T-helper 17 cell (primary cell): ENCODE measurements around the gene RNGTT. TPM values are rescaled to one million over a fixed set of nuclear protein-coding genes. Genes with fewer than 3 reads are reported as not detected.
A peak's percentile ranks its signal among the peaks of the same experiment; 100 is the strongest.

ENCODE experiments used
- ATAC-seq: fragments of 150-1000 bp; cut with Tn5 transposase; 2 replicates; pipeline ENCODE4 v1.10.0; 2021; ENCODE audit warnings: mild to moderate bottlenecking, moderate library complexity
- DNase-seq, 3 donors: peaks; one replicate each; pipeline versions ENCODE4 v3.0.0 to v3.0.0-alpha.2; 2020 to 2021
- H3K9me3 ChIP-seq: one replicate; pipeline ENCODE4 v1.7.0; 2013; ENCODE audit warnings: low read length, mild to moderate bottlenecking; ENCODE audit not compliant: control insufficient read depth, poor library complexity, severe bottlenecking
- H3K27ac Mint-ChIP-seq: one replicate; pipeline ENCODE4 v1.8.0; 2022; ENCODE audit warnings: mild to moderate bottlenecking, moderate library complexity, mixed read lengths
- H3K27me3 Mint-ChIP-seq: one replicate; pipeline ENCODE4 v1.8.0; 2022; ENCODE audit warnings: mixed read lengths
- H3K36me3 Mint-ChIP-seq: one replicate; pipeline ENCODE4 v1.8.0; 2022; ENCODE audit warnings: low read depth, mixed read lengths
- H3K4me1 Mint-ChIP-seq: one replicate; pipeline ENCODE4 v1.8.0; 2022; ENCODE audit warnings: mild to moderate bottlenecking, mixed read lengths
- H3K4me3 Mint-ChIP-seq: one replicate; pipeline ENCODE4 v1.8.0; 2022; ENCODE audit warnings: mild to moderate bottlenecking, moderate library complexity, mixed read lengths
- total RNA-seq, 4 donors: library from RNA in 2 of 4; stranded (reverse) in 2 of 4; gene quantifications; one replicate each; pipeline ENCODE4 v1.2.3 and lab custom pipeline; 2022 to 2026

RNGTT gene
- total RNA-seq, 2 donors from 2014 or later = 17.6 to 23.0 TPM

- H3K4me3 Mint-ChIP-seq = no peak overlapping the region
- DNase-seq = no peak
- peaks cover 2% of the 10 kb centered on the region for H3K36me3 Mint-ChIP-seq
- no peaks in the 10 kb centered on the region for H3K27me3 Mint-ChIP-seq
- no peak for ATAC-seq
- H3K4me1 Mint-ChIP-seq = no peaks in the 10 kb centered on the region
- H3K27ac Mint-ChIP-seq = no peak overlapping the region
- H3K9me3 ChIP-seq = no peaks in the 10 kb centered on the region
Measured at GRCh38 chr6:88825856-88826255, 137.6 kb downstream of the RNGTT start.

- DNase-seq = no peak
- Mint-ChIP-seq H3K27me3 (no peaks in the 10 kb centered on the region), H3K4me3 (no peak overlapping the region), H3K4me1 (peaks cover 8% of the 10 kb centered on the region), H3K36me3 (no peaks in the 10 kb centered on the region), H3K27ac (no peak overlapping the region)
- ATAC-seq = no peak
- no peaks in the 10 kb centered on the region for H3K9me3 ChIP-seq
Measured at GRCh38 chr6:88823998-88824397, 139.4 kb downstream of the RNGTT start.

- Mint-ChIP-seq H3K4me3 (no peak overlapping the region), H3K36me3 (peaks cover 4% of the 10 kb centered on the region), H3K27ac (no peak overlapping the region), H3K27me3 (no peaks in the 10 kb centered on the region), H3K4me1 (peaks cover 15% of the 10 kb centered on the region)
- DNase-seq (no peak), ATAC-seq (no peak)
- no peaks in the 10 kb centered on the region for H3K9me3 ChIP-seq
Measured at GRCh38 chr6:88815491-88815890, 147.9 kb downstream of the RNGTT start.

GRCh38 chr6:88814909-88815308 is 148.5 kb downstream of the RNGTT start:
- peaks cover 15% of the 10 kb centered on the region for H3K4me1 Mint-ChIP-seq
- no peak overlapping the region for H3K27ac Mint-ChIP-seq
- no peak overlapping the region for H3K4me3 Mint-ChIP-seq
- no peaks in the 10 kb centered on the region for H3K27me3 Mint-ChIP-seq
- peaks cover 4% of the 10 kb centered on the region for H3K36me3 Mint-ChIP-seq
- no peaks in the 10 kb centered on the region for H3K9me3 ChIP-seq
- no peak for ATAC-seq
- no peak for DNase-seq

GRCh38 chr6:88813045-88813444 is 150.4 kb downstream of the RNGTT start:
- no peaks in the 10 kb centered on the region for H3K9me3 ChIP-seq
- Mint-ChIP-seq H3K36me3 (peaks cover 6% of the 10 kb centered on the region), H3K4me3 (no peak overlapping the region), H3K27ac (no peak overlapping the region), H3K27me3 (no peaks in the 10 kb centered on the region), H3K4me1 (peaks cover 7% of the 10 kb centered on the region)
- no peak for DNase-seq
- no peak for ATAC-seq

- no peak for DNase-seq
- H3K9me3 ChIP-seq = no peaks in the 10 kb centered on the region
- H3K27me3 Mint-ChIP-seq = no peaks in the 10 kb centered on the region
- H3K4me3 Mint-ChIP-seq = no peak overlapping the region
- H3K27ac Mint-ChIP-seq = no peak overlapping the region
- no peak for ATAC-seq
- H3K4me1 Mint-ChIP-seq = peaks cover 2% of the 10 kb centered on the region
- H3K36me3 Mint-ChIP-seq = peaks cover 7% of the 10 kb centered on the region
Measured at GRCh38 chr6:88810701-88811100, 152.7 kb downstream of the RNGTT start.

GRCh38 chr6:88810089-88810488 is 153.3 kb downstream of the RNGTT start:
- no peaks in the 10 kb centered on the region for H3K27me3 Mint-ChIP-seq
- ATAC-seq (no peak), DNase-seq (no peak)
- peaks cover 10% of the 10 kb centered on the region for H3K36me3 Mint-ChIP-seq
- no peak overlapping the region for H3K4me3 Mint-ChIP-seq
- H3K27ac Mint-ChIP-seq = no peak overlapping the region
- peaks cover 3% of the 10 kb centered on the region for H3K4me1 Mint-ChIP-seq
- H3K9me3 ChIP-seq = no peaks in the 10 kb centered on the region

GRCh38 chr6:88808381-88808780 is 155.0 kb downstream of the RNGTT start:
- no peak overlapping the region for H3K4me3 Mint-ChIP-seq
- H3K9me3 ChIP-seq = no peaks in the 10 kb centered on the region
- H3K36me3 Mint-ChIP-seq = peaks cover 9% of the 10 kb centered on the region
- no peak overlapping the region for H3K27ac Mint-ChIP-seq
- no peak for ATAC-seq
- DNase-seq = no peak
- H3K27me3 Mint-ChIP-seq = no peaks in the 10 kb centered on the region
- H3K4me1 Mint-ChIP-seq = peaks cover 3% of the 10 kb centered on the region

- Mint-ChIP-seq H3K27ac (no peak overlapping the region), H3K4me3 (no peak overlapping the region), H3K4me1 (peaks cover 3% of the 10 kb centered on the region), H3K36me3 (peaks cover 9% of the 10 kb centered on the region), H3K27me3 (no peaks in the 10 kb centered on the region)
- DNase-seq (no peak), ATAC-seq (no peak)
- no peaks in the 10 kb centered on the region for H3K9me3 ChIP-seq
Measured at GRCh38 chr6:88807622-88808021, 155.8 kb downstream of the RNGTT start.

- no peaks in the 10 kb centered on the region for H3K9me3 ChIP-seq
- Mint-ChIP-seq H3K4me3 (no peak overlapping the region), H3K4me1 (peaks cover 5% of the 10 kb centered on the region), H3K27me3 (no peaks in the 10 kb centered on the region), H3K27ac (no peak overlapping the region), H3K36me3 (peaks cover 11% of the 10 kb centered on the region)
- DNase-seq (no peak), ATAC-seq (no peak)
Measured at GRCh38 chr6:88806728-88807127, 156.7 kb downstream of the RNGTT start.

GRCh38 chr6:88804701-88805100 is 158.7 kb downstream of the RNGTT start:
- no peak for ATAC-seq
- Mint-ChIP-seq H3K4me3 (no peak overlapping the region), H3K36me3 (peaks cover 14% of the 10 kb centered on the region), H3K27ac (peak overlapping the region; percentile 43), H3K27me3 (no peaks in the 10 kb centered on the region), H3K4me1 (peaks cover 6% of the 10 kb centered on the region)
- H3K9me3 ChIP-seq = no peaks in the 10 kb centered on the region
- DNase-seq = no peak

GRCh38 chr6:88785478-88785877 is 177.9 kb downstream of the RNGTT start:
- no peak overlapping the region for H3K27ac Mint-ChIP-seq
- no peak overlapping the region for H3K4me3 Mint-ChIP-seq
- H3K4me1 Mint-ChIP-seq = peaks cover 11% of the 10 kb centered on the region
- DNase-seq (no peak), ATAC-seq (no peak)
- no peaks in the 10 kb centered on the region for H3K27me3 Mint-ChIP-seq
- peaks cover 9% of the 10 kb centered on the region for H3K36me3 Mint-ChIP-seq
- no peaks in the 10 kb centered on the region for H3K9me3 ChIP-seq

- DNase-seq (peak in 1 of 3 donors; percentile 23), ATAC-seq (peak; percentile 86)
- no peaks in the 10 kb centered on the region for H3K9me3 ChIP-seq
- no peak overlapping the region for H3K4me3 Mint-ChIP-seq
- H3K4me1 Mint-ChIP-seq = peaks cover 9% of the 10 kb centered on the region
- H3K27ac Mint-ChIP-seq = no peak overlapping the region
- H3K36me3 Mint-ChIP-seq = peaks cover 7% of the 10 kb centered on the region
- no peaks in the 10 kb centered on the region for H3K27me3 Mint-ChIP-seq
Measured at GRCh38 chr6:88780714-88781389, 182.6 kb downstream of the RNGTT start.

GRCh38 chr6:88775866-88776571 is 187.4 kb downstream of the RNGTT start:
- Mint-ChIP-seq H3K27me3 (no peaks in the 10 kb centered on the region), H3K27ac (no peak overlapping the region), H3K36me3 (peaks cover 5% of the 10 kb centered on the region), H3K4me3 (no peak overlapping the region), H3K4me1 (peaks cover 3% of the 10 kb centered on the region)
- no peaks in the 10 kb centered on the region for H3K9me3 ChIP-seq
- no peak for ATAC-seq
- no peak for DNase-seq
